Measurements from ENCODE around the gene RIPK4. TPM values are rescaled to one million over a fixed set of nuclear protein-coding genes. Genes with fewer than 3 reads are reported as not detected.

The RIPK4 gene
- total and polyA plus RNA-seq, 2 donors (not counting 1 experiment from before 2014, with no cell fraction given), result not detected

DNA sequence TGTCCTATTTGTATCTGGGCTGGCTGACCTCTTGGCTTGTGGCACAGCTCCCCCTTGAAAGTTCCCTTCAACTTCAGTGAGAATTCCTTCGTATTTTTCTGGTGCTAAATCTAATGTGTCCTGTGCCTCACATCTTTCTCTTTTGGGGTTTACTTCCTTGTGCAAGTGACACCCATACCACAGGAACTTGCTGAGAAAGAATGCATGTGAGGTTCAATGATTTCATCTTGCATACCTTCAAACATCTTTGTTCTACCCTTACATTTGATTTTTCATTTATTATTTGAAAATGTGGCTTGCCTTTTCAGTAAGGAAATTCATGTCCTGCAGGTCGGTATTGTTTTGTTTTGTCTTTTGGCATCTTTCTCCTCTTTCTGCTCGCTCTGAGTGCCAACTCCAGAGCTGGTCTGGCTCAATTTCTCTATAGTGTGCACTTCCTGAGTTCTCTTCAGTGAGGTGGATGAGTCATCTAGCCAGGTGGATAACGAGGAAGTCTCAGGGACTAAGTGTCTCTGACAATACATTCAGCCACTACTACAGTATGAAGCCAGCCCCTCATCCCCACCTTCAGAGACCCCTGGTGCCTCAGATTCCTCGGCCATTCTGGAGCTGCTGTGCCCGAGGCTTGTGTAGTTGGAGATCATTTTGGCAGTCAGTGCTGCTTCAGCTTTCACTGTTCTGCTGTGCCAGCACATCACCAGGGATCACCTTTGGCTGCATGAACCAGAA is 59.5 kb downstream of the RIPK4 start:
- Histone ChIP-seq H3K4me1 (ENCODE audit: control insufficient read depth in 2 of 2, insufficient read depth in 2 of 2, low read length in 2 of 2) (no peaks in the 10 kb centered on the region), H3K4me2 (replicated peaks; ENCODE audit: low read depth, low read length, poor library complexity, severe bottlenecking) (no peak overlapping the region), H3K79me2 (ENCODE audit: control insufficient read depth, insufficient read depth, low read length) (no peaks in the 10 kb centered on the region), H4K20me1 (ENCODE audit: control insufficient read depth, insufficient read depth, low read length, poor library complexity, severe bottlenecking) (no peaks in the 10 kb centered on the region), H3K27ac (ENCODE audit: low read length in 2 of 2) (no peak overlapping the region), H3K9me3 (ENCODE audit: control extremely low read depth in 1 of 3, control insufficient read depth in 2 of 3, insufficient read depth in 1 of 3, low read length in 2 of 3) (peaks cover 0 to 27% (median 0%) of the 10 kb centered on the region in 3 donors), H3K9ac (ENCODE audit: low read length) (no peak overlapping the region), H3K27me3 (replicated peaks in 1 of 4; ENCODE audit: control extremely low read depth in 1 of 4, control insufficient read depth in 3 of 4, insufficient read depth in 4 of 4, low read length in 3 of 4) (peaks cover 0 to 3% (median 0%) of the 10 kb centered on the region in 4 experiments), H2AFZ (ENCODE audit: insufficient read depth, low read depth, low read length, poor library complexity, severe bottlenecking) (no peak overlapping the region), H3K36me3 (replicated peaks in 1 of 2; ENCODE audit: control extremely low read depth in 1 of 2, control insufficient read depth in 1 of 2, extremely low read depth in 1 of 2, insufficient read depth in 2 of 2, low read length in 1 of 2) (no peaks in the 10 kb centered on the region), H3K4me3 (ENCODE audit: control extremely low read depth in 1 of 5, extremely low read depth in 1 of 5, insufficient read depth in 1 of 5, low read depth in 2 of 5, low read length in 4 of 5) (no peak overlapping the region)
- 100% methylated on average over 2 of the region's 6 CpGs for WGBS (ENCODE audit: insufficient coverage)
- CTCF ChIA-PET, result no interaction called here
- H3K9me3 Mint-ChIP-seq (ENCODE audit: insufficient read depth), result peaks cover 6% of the 10 kb centered on the region
- H3K4me3 Mint-ChIP-seq, result no peak overlapping the region
- H3K27me3 Mint-ChIP-seq, result peaks cover 44% of the 10 kb centered on the region
- no peaks in the 10 kb centered on the region for H3K4me1 Mint-ChIP-seq
- DNase-seq (no peak), ATAC-seq (ENCODE audit: low read depth) (no peak)
- no peak overlapping the region for H3K27ac Mint-ChIP-seq
- POLR2A ChIA-PET, result no interaction called here
- intact Hi-C loops (cut with micrococcal nuclease), result no loop called here
- no peak for TF ChIP-seq EZH2 (IDR thresholded peaks at IDR 0.05; ENCODE audit: borderline replicate concordance, insufficient read depth, low read depth, low read length, poor library complexity, severe bottlenecking)
- TF ChIP-seq, protein P1, sequence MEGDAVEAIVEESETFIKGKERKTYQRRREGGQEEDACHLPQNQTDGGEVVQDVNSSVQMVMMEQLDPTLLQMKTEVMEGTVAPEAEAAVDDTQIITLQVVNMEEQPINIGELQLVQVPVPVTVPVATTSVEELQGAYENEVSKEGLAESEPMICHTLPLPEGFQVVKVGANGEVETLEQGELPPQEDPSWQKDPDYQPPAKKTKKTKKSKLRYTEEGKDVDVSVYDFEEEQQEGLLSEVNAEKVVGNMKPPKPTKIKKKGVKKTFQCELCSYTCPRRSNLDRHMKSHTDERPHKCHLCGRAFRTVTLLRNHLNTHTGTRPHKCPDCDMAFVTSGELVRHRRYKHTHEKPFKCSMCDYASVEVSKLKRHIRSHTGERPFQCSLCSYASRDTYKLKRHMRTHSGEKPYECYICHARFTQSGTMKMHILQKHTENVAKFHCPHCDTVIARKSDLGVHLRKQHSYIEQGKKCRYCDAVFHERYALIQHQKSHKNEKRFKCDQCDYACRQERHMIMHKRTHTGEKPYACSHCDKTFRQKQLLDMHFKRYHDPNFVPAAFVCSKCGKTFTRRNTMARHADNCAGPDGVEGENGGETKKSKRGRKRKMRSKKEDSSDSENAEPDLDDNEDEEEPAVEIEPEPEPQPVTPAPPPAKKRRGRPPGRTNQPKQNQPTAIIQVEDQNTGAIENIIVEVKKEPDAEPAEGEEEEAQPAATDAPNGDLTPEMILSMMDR (IDR thresholded peaks at IDR 0.05), result no peak

DNA sequence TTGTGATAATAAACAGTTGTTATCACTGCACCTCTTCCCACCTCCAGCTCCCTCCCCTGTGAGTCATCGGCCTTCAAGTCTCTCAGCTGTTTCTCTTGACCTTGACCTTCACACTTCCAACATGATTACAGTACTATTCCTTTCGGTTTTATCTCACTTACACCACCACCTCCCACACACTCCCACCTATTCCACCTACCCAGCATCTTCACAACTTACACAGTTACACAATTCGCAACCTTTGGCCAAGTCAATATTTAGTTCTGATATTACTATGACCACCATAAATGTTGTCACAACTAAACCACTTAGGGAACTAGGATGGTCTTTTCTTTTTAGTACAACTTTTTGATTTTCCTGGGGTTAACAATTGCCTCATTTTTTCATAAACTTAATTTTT is 60.2 kb downstream of the RIPK4 start:
- Mint-ChIP-seq H3K27me3 (peaks cover 44% of the 10 kb centered on the region), H3K9me3 (ENCODE audit: insufficient read depth) (peaks cover 6% of the 10 kb centered on the region), H3K4me3 (no peak overlapping the region), H3K4me1 (no peaks in the 10 kb centered on the region), H3K27ac (no peak overlapping the region)
- CTCF ChIA-PET, result no interaction called here
- no peak for ATAC-seq (ENCODE audit: low read depth)
- H3K27me3 ChIP-seq (replicated peaks in 1 of 4; ENCODE audit: control extremely low read depth in 1 of 4, control insufficient read depth in 3 of 4, insufficient read depth in 4 of 4, low read length in 3 of 4), result peaks cover 0 to 3% (median 0%) of the 10 kb centered on the region in 4 experiments
- H3K36me3 ChIP-seq (replicated peaks in 1 of 2; ENCODE audit: control extremely low read depth in 1 of 2, control insufficient read depth in 1 of 2, extremely low read depth in 1 of 2, insufficient read depth in 2 of 2, low read length in 1 of 2), result no peaks in the 10 kb centered on the region
- no peaks in the 10 kb centered on the region for H3K79me2 ChIP-seq (ENCODE audit: control insufficient read depth, insufficient read depth, low read length)
- TF ChIP-seq EZH2 (IDR thresholded peaks at IDR 0.05; ENCODE audit: borderline replicate concordance, insufficient read depth, low read depth, low read length, poor library complexity, severe bottlenecking), result no peak
- TF ChIP-seq, protein P1 (IDR thresholded peaks at IDR 0.05), result no peak
- no peak overlapping the region for H3K4me2 ChIP-seq (replicated peaks; ENCODE audit: low read depth, low read length, poor library complexity, severe bottlenecking)
- POLR2A ChIA-PET, result no interaction called here
- no peaks in the 10 kb centered on the region for H3K4me1 ChIP-seq (ENCODE audit: control insufficient read depth in 2 of 2, insufficient read depth in 2 of 2, low read length in 2 of 2)
- no peak overlapping the region for H2AFZ ChIP-seq (ENCODE audit: insufficient read depth, low read depth, low read length, poor library complexity, severe bottlenecking)
- intact Hi-C loops (cut with micrococcal nuclease), result no loop called here
- DNase-seq, result no peak
- no peak overlapping the region for H3K9ac ChIP-seq (ENCODE audit: low read length)
- H3K9me3 ChIP-seq (ENCODE audit: control extremely low read depth in 1 of 3, control insufficient read depth in 2 of 3, insufficient read depth in 1 of 3, low read length in 2 of 3), result peaks cover 0 to 24% (median 0%) of the 10 kb centered on the region in 3 donors
- H3K27ac ChIP-seq (ENCODE audit: low read length in 2 of 2), result no peak overlapping the region
- 65% methylated on average over 2 of the region's 3 CpGs for WGBS (ENCODE audit: insufficient coverage)
- H4K20me1 ChIP-seq (ENCODE audit: control insufficient read depth, insufficient read depth, low read length, poor library complexity, severe bottlenecking), result no peaks in the 10 kb centered on the region
- no peak overlapping the region for H3K4me3 ChIP-seq (ENCODE audit: control extremely low read depth in 1 of 5, extremely low read depth in 1 of 5, insufficient read depth in 1 of 5, low read depth in 2 of 5, low read length in 4 of 5)

Data from B cell (primary cell).